Keratinocyte (primary cell): ENCODE data around the gene OSMR. TPM values are rescaled to one million over a fixed set of nuclear protein-coding genes. Genes with fewer than 3 reads are reported as not detected.
"Not testable (repeated sequence)": the region's sequence is repeated elsewhere in the genome, so short reads cannot be mapped to it uniquely, and the experiment has no call there.

Source experiments
- DNase-seq: peaks from one replicate; pipeline ENCODE4 v3.0.0-alpha.2; 2011; ENCODE audit warnings: low read depth, missing footprints, low spot score
- FAIRE-seq: peaks from 2 replicates; lab custom pipeline; 2011; peaks lifted over from hg19 to GRCh38; lab: Jason Lieb, UNC
- H2AFZ ChIP-seq: 2 replicates; pipeline ENCODE4 v1.6.0; 2012; ENCODE audit warnings: low read length, control low read depth, inconsistent platforms; ENCODE audit not compliant: control insufficient read depth
- H3K27ac ChIP-seq: 2 replicates; pipeline ENCODE4 v1.5.1; 2011; ENCODE audit warnings: low read length; ENCODE audit not compliant: control insufficient read depth, insufficient read depth
- H3K27me3 ChIP-seq: 3 replicates; pipeline ENCODE4 v1.6.0; 2011; ENCODE audit warnings: low read length; ENCODE audit not compliant: control insufficient read depth, insufficient read depth; ENCODE audit errors: extremely low read depth
- H3K36me3 ChIP-seq, 2 experiments: 2 replicates in 1 of 2; 3 replicates in 1 of 2; pipeline ENCODE4 v1.5.1; 2011; ENCODE audit warnings: low read length in 2 of 2, mild to moderate bottlenecking in 1 of 2; ENCODE audit not compliant: control insufficient read depth in 2 of 2, insufficient read depth in 2 of 2; ENCODE audit errors: extremely low read depth in 1 of 2
- H3K4me1 ChIP-seq: 3 replicates; pipeline ENCODE4 v1.5.1; 2011; ENCODE audit warnings: low read length; ENCODE audit not compliant: control insufficient read depth, insufficient read depth; ENCODE audit errors: extremely low read depth
- H3K4me2 ChIP-seq: 3 replicates; pipeline ENCODE4 v1.6.0; 2011; ENCODE audit warnings: low read depth, low read length; ENCODE audit not compliant: control insufficient read depth, insufficient read depth; ENCODE audit errors: extremely low read depth
- H3K4me3 ChIP-seq, 3 experiments: fragments of 200-600 bp in 1 of 3; sonication (generic) in 1 of 3; 2 replicates in 2 of 3; 3 replicates in 1 of 3; pipeline ENCODE4 v1.5.1; 2011 to 2016; ENCODE audit warnings: low read length in 3 of 3, mild to moderate bottlenecking in 3 of 3, control low read depth in 2 of 3, inconsistent platforms in 1 of 3, low read depth in 1 of 3, mixed read lengths in 1 of 3, mixed run types in 1 of 3, moderate library complexity in 1 of 3; ENCODE audit not compliant: control insufficient read depth in 2 of 3, insufficient read depth in 2 of 3; ENCODE audit errors: extremely low read depth in 1 of 3
- H3K79me2 ChIP-seq: 2 replicates; pipeline ENCODE4 v1.6.0; 2012; ENCODE audit warnings: low read length; ENCODE audit not compliant: control insufficient read depth, insufficient read depth
- H3K9ac ChIP-seq: 3 replicates; pipeline ENCODE4 v1.6.0; 2011; ENCODE audit warnings: low read length; ENCODE audit not compliant: control insufficient read depth, insufficient read depth; ENCODE audit errors: extremely low read depth
- H3K9me1 ChIP-seq: 3 replicates; pipeline ENCODE4 v1.6.0; 2011; ENCODE audit warnings: low read length; ENCODE audit not compliant: control insufficient read depth, insufficient read depth; ENCODE audit errors: extremely low read depth
- H3K9me3 ChIP-seq: 2 replicates; pipeline ENCODE4 v1.5.1; 2012; ENCODE audit warnings: low read depth, low read length; ENCODE audit not compliant: control insufficient read depth
- H4K20me1 ChIP-seq: 3 replicates; pipeline ENCODE4 v1.6.0; 2011; ENCODE audit warnings: low read length; ENCODE audit not compliant: control insufficient read depth, insufficient read depth; ENCODE audit errors: extremely low read depth
- CTCF ChIP-seq, 3 experiments: IDR thresholded peaks in 1 of 3; conservative IDR thresholded peaks in 1 of 3; optimal IDR thresholded peaks in 1 of 3; 2 replicates in 2 of 3; 3 replicates in 1 of 3; pipeline versions ENCODE3 to v1.5.1; 2011; ENCODE audit warnings: low read length in 3 of 3, mild to moderate bottlenecking in 3 of 3, moderate library complexity in 2 of 3, control low read depth in 1 of 3, inconsistent platforms in 1 of 3; ENCODE audit not compliant: insufficient read depth in 2 of 3; ENCODE audit errors: extremely low read depth in 1 of 3
- EZH2 ChIP-seq: IDR thresholded peaks from one replicate; pipeline ENCODE4 v1.6.1; 2012; ENCODE audit warnings: inconsistent platforms, mild to moderate bottlenecking, low read length, moderate library complexity
- dilution Hi-C: fragments of 300-500 bp; cut with MboI; formaldehyde crosslinking; loops from one replicate; pipeline ENCODE4 v1.7.0; 2020; ENCODE audit warnings: low sequenced_read_pairs; ENCODE audit not compliant: extremely low pct_ligation_motif_present
- polyA plus RNA-seq, 5 experiments: library from polyadenylated mRNA; depleted of rRNA in 3 of 5; stranded (reverse) in 3 of 5; stranded (forward) in 1 of 5; unstranded in 1 of 5; fragments of >200 nt; gene quantifications; 1 replicate in 1 of 5; 2 replicates in 3 of 5; 3 replicates in 1 of 5; pipeline versions ENCODE4 v1.2.1 to v1.2.3, GENCODE V29; 2011 to 2012; ENCODE audit warnings: missing spikeins in 2 of 5, low read depth in 1 of 5, low replicate concordance in 1 of 5

The OSMR gene
- polyA plus RNA-seq, 1 donor (not counting 4 experiments of a cell fraction or from before 2014, with no cell fraction given) = 43.8 TPM

- Histone ChIP-seq H3K4me3 (no peak overlapping the region), H3K36me3 (peaks cover 2 to 5% of the 10 kb centered on the region in 2 experiments), H4K20me1 (no peaks in the 10 kb centered on the region), H3K9me3 (no peaks in the 10 kb centered on the region), H3K27me3 (no peaks in the 10 kb centered on the region), H3K9ac (no peak overlapping the region), H3K4me2 (no peak overlapping the region), H2AFZ (no peak overlapping the region), H3K27ac (no peak overlapping the region), H3K79me2 (peaks cover 73% of the 10 kb centered on the region), H3K9me1 (no peaks in the 10 kb centered on the region), H3K4me1 (peaks cover 15% of the 10 kb centered on the region)
- TF ChIP-seq EZH2 = no peak
- TF ChIP-seq CTCF (optimal IDR thresholded peaks at IDR 0.05 in 1 of 3, IDR thresholded peaks at IDR 0.05 in 1 of 3, conservative IDR thresholded peaks at IDR 0.05 in 1 of 3; ENCODE audit: extremely low read depth in 1 of 3, insufficient read depth in 2 of 3, low read length in 3 of 3) = no peak
- DNase-seq (no peak), FAIRE-seq (no peak)
- dilution Hi-C loops = no loop called here
Observed at GRCh38 chr5:38858839-38859238, 13.0 kb downstream of the OSMR start.

GRCh38 chr5:38861986-38862770 is 16.4 kb downstream of the OSMR start:
- H3K27me3 ChIP-seq, H3K4me2 ChIP-seq, H3K9me1 ChIP-seq, dilution Hi-C loops, H3K4me1 ChIP-seq, H3K9ac ChIP-seq, H3K9me3 ChIP-seq, H3K27ac ChIP-seq, H4K20me1 ChIP-seq, FAIRE-seq, DNase-seq, H2AFZ ChIP-seq, H3K4me3 ChIP-seq, H3K36me3 ChIP-seq: not testable (repeated sequence)
- H3K79me2 ChIP-seq = peaks cover 79% of the 10 kb centered on the region
